ENCODE measurements around the gene RNF26. TPM values are rescaled to one million over a fixed set of nuclear protein-coding genes. Genes with fewer than 3 reads are reported as not detected.

Gene RNF26
- total RNA-seq, 1 experiment from 2014 or later, result 90.6 TPM

DNA sequence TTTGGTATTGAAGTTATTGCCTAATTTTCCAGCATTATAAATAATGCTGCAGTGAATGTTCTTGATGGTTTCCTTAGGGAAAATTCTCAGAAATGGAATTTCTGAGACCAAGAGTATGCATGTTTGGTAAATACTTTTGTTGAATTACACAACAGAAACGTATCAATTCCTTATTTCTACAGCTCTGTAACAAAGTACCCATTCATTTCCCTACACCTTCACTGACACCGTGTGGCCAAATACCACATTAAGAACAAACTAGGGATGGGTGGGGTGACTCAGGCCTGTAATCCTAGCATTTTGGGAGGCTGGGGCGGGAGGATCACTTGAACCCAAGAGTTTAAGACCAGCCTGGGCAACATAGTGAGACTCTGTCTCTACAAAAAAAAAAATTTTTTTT lies 39.1 kb upstream of the RNF26 start (continued):
- TF ChIP-seq, protein P1, sequence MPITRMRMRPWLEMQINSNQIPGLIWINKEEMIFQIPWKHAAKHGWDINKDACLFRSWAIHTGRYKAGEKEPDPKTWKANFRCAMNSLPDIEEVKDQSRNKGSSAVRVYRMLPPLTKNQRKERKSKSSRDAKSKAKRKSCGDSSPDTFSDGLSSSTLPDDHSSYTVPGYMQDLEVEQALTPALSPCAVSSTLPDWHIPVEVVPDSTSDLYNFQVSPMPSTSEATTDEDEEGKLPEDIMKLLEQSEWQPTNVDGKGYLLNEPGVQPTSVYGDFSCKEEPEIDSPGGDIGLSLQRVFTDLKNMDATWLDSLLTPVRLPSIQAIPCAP (CRISPR knock-in tag; IDR thresholded peaks at IDR 0.05), result no peak
- TF ChIP-seq HMGA2 (CRISPR knock-in tag; IDR thresholded peaks at IDR 0.05), result no peak

GRCh38 chr11:119297938-119298337 lies 36.4 kb upstream of the RNF26 start:
- H3K27ac Mint-ChIP-seq, result no peak overlapping the region
- H3K4me1 Mint-ChIP-seq, result no peaks in the 10 kb centered on the region
- peaks cover 57% of the 10 kb centered on the region for H3K36me3 Mint-ChIP-seq
- no peak overlapping the region for H3K4me3 Mint-ChIP-seq
- TF ChIP-seq FOXP1 (CRISPR knock-in tag; IDR thresholded peaks at IDR 0.05; ENCODE audit: borderline replicate concordance) (no peak), HMGA2 (CRISPR knock-in tag; IDR thresholded peaks at IDR 0.05) (no peak), SMAD4 (CRISPR knock-in tag; IDR thresholded peaks at IDR 0.05) (no peak), FOXP4 (CRISPR knock-in tag; IDR thresholded peaks at IDR 0.05) (no peak), ZNF416 (CRISPR knock-in tag; IDR thresholded peaks at IDR 0.05) (no peak), FOXJ3 (CRISPR knock-in tag; IDR thresholded peaks at IDR 0.05; ENCODE audit: borderline replicate concordance) (no peak), PRRX2 (CRISPR knock-in tag; IDR thresholded peaks at IDR 0.05) (no peak), ELF4 (CRISPR knock-in tag; IDR thresholded peaks at IDR 0.05; ENCODE audit: low read depth) (no peak), ATF1 (CRISPR knock-in tag; IDR thresholded peaks at IDR 0.05) (no peak), ETV6 (CRISPR knock-in tag; IDR thresholded peaks at IDR 0.05) (no peak), ZNF423 (CRISPR knock-in tag; IDR thresholded peaks at IDR 0.05) (no peak)
- TF ChIP-seq, protein P2, sequence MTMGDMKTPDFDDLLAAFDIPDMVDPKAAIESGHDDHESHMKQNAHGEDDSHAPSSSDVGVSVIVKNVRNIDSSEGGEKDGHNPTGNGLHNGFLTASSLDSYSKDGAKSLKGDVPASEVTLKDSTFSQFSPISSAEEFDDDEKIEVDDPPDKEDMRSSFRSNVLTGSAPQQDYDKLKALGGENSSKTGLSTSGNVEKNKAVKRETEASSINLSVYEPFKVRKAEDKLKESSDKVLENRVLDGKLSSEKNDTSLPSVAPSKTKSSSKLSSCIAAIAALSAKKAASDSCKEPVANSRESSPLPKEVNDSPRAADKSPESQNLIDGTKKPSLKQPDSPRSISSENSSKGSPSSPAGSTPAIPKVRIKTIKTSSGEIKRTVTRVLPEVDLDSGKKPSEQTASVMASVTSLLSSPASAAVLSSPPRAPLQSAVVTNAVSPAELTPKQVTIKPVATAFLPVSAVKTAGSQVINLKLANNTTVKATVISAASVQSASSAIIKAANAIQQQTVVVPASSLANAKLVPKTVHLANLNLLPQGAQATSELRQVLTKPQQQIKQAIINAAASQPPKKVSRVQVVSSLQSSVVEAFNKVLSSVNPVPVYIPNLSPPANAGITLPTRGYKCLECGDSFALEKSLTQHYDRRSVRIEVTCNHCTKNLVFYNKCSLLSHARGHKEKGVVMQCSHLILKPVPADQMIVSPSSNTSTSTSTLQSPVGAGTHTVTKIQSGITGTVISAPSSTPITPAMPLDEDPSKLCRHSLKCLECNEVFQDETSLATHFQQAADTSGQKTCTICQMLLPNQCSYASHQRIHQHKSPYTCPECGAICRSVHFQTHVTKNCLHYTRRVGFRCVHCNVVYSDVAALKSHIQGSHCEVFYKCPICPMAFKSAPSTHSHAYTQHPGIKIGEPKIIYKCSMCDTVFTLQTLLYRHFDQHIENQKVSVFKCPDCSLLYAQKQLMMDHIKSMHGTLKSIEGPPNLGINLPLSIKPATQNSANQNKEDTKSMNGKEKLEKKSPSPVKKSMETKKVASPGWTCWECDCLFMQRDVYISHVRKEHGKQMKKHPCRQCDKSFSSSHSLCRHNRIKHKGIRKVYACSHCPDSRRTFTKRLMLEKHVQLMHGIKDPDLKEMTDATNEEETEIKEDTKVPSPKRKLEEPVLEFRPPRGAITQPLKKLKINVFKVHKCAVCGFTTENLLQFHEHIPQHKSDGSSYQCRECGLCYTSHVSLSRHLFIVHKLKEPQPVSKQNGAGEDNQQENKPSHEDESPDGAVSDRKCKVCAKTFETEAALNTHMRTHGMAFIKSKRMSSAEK (CRISPR knock-in tag; IDR thresholded peaks at IDR 0.05; ENCODE audit: borderline replicate concordance), result no peak
- TF ChIP-seq, protein P3, sequence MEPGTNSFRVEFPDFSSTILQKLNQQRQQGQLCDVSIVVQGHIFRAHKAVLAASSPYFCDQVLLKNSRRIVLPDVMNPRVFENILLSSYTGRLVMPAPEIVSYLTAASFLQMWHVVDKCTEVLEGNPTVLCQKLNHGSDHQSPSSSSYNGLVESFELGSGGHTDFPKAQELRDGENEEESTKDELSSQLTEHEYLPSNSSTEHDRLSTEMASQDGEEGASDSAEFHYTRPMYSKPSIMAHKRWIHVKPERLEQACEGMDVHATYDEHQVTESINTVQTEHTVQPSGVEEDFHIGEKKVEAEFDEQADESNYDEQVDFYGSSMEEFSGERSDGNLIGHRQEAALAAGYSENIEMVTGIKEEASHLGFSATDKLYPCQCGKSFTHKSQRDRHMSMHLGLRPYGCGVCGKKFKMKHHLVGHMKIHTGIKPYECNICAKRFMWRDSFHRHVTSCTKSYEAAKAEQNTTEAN (CRISPR knock-in tag; IDR thresholded peaks at IDR 0.05), result no peak
- TF ChIP-seq, protein P4, sequence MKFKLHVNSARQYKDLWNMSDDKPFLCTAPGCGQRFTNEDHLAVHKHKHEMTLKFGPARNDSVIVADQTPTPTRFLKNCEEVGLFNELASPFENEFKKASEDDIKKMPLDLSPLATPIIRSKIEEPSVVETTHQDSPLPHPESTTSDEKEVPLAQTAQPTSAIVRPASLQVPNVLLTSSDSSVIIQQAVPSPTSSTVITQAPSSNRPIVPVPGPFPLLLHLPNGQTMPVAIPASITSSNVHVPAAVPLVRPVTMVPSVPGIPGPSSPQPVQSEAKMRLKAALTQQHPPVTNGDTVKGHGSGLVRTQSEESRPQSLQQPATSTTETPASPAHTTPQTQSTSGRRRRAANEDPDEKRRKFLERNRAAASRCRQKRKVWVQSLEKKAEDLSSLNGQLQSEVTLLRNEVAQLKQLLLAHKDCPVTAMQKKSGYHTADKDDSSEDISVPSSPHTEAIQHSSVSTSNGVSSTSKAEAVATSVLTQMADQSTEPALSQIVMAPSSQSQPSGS (CRISPR knock-in tag; IDR thresholded peaks at IDR 0.05; ENCODE audit: borderline replicate concordance, low read depth), result no peak
- TF ChIP-seq, protein P5, sequence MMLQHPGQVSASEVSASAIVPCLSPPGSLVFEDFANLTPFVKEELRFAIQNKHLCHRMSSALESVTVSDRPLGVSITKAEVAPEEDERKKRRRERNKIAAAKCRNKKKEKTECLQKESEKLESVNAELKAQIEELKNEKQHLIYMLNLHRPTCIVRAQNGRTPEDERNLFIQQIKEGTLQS (CRISPR knock-in tag; conservative IDR thresholded peaks at IDR 0.05), result no peak
- TF ChIP-seq, protein P6, sequence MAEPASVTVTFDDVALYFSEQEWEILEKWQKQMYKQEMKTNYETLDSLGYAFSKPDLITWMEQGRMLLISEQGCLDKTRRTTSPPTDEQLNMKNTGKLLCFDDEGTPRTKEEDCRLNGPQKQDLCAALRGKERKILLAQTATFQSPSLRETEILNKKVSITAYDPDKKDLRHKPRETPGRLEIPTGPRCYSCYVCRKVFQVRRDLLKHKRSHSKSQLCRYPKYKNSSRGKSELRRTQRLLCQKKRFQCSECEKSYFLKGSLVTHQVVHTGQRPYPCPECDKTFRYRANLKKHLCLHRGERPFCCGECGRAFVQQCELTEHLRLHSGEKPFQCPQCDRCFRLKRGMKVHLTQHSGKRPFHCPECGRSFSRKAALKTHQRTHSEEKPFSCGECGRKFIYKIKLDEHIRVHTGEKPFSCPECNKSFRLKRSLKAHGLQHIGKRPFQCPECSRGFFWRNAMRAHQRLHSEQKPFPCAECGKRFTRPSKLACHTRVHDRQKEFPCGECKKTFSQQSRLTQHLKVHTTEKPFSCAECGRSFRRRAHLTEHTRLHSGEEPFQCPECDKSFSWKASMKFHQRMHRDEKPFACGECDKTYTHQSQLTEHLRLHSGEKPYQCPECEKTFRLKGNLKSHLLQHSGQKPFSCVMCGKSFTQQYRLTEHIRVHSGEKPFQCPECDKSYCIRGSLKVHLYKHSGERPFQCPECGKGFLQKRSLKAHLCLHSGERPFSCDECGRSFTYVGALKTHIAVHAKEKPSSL (CRISPR knock-in tag; conservative IDR thresholded peaks at IDR 0.05), result no peak
- TF ChIP-seq, protein P7, sequence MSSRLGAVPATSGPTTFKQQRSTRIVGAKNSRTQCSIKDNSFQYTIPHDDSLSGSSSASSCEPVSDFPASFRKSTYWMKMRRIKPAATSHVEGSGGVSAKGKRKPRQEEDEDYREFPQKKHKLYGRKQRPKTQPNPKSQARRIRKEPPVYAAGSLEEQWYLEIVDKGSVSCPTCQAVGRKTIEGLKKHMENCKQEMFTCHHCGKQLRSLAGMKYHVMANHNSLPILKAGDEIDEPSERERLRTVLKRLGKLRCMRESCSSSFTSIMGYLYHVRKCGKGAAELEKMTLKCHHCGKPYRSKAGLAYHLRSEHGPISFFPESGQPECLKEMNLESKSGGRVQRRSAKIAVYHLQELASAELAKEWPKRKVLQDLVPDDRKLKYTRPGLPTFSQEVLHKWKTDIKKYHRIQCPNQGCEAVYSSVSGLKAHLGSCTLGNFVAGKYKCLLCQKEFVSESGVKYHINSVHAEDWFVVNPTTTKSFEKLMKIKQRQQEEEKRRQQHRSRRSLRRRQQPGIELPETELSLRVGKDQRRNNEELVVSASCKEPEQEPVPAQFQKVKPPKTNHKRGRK (CRISPR knock-in tag; IDR thresholded peaks at IDR 0.05; ENCODE audit: borderline replicate concordance), result no peak
- TF ChIP-seq, protein P8, sequence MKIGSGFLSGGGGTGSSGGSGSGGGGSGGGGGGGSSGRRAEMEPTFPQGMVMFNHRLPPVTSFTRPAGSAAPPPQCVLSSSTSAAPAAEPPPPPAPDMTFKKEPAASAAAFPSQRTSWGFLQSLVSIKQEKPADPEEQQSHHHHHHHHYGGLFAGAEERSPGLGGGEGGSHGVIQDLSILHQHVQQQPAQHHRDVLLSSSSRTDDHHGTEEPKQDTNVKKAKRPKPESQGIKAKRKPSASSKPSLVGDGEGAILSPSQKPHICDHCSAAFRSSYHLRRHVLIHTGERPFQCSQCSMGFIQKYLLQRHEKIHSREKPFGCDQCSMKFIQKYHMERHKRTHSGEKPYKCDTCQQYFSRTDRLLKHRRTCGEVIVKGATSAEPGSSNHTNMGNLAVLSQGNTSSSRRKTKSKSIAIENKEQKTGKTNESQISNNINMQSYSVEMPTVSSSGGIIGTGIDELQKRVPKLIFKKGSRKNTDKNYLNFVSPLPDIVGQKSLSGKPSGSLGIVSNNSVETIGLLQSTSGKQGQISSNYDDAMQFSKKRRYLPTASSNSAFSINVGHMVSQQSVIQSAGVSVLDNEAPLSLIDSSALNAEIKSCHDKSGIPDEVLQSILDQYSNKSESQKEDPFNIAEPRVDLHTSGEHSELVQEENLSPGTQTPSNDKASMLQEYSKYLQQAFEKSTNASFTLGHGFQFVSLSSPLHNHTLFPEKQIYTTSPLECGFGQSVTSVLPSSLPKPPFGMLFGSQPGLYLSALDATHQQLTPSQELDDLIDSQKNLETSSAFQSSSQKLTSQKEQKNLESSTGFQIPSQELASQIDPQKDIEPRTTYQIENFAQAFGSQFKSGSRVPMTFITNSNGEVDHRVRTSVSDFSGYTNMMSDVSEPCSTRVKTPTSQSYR (CRISPR knock-in tag; IDR thresholded peaks at IDR 0.05), result no peak
- no peaks in the 10 kb centered on the region for H3K9me3 Mint-ChIP-seq
- CTCF ChIA-PET, result no interaction called here
- ATAC-seq (no peak), DNase-seq (ENCODE audit: low spot score) (no peak)
- H3K27me3 Mint-ChIP-seq (ENCODE audit: low read depth), result no peaks in the 10 kb centered on the region
- POLR2A ChIA-PET, result interaction anchor here (1.1 kb wide), 1 partner anchor 10 kb away, joined by 4 read pairs; no protein-coding TSS in a partner anchor
